Fibroblast of skin of abdomen (primary cell): ENCODE measurements around the gene FIGLA.
"Not testable (repeated sequence)": the region's sequence is repeated elsewhere in the genome, so short reads cannot be mapped to it uniquely, and the experiment has no call there.

Experiments
- DNase-seq: peaks from one replicate; pipeline ENCODE4 v3.0.0-alpha.2; 2013

Gene FIGLA

GRCh38 chr2:70745276-70745825 lies 45.1 kb downstream of the FIGLA start:
- DNase-seq, result no peak

- DNase-seq, result no peak
Measured at GRCh38 chr2:70744397-70744796, 46.0 kb downstream of the FIGLA start.

- no peak for DNase-seq
Measured at GRCh38 chr2:70743677-70744076, 46.8 kb downstream of the FIGLA start.

GRCh38 chr2:70743068-70743467 lies 47.4 kb downstream of the FIGLA start:
- peak; percentile 14 for DNase-seq

GRCh38 chr2:70739492-70739891 lies 51.0 kb downstream of the FIGLA start:
- DNase-seq, result not testable (repeated sequence)

GRCh38 chr2:70738159-70738558 lies 52.3 kb downstream of the FIGLA start:
- peak; percentile 5 for DNase-seq

GRCh38 chr2:70735071-70735470 lies 55.4 kb downstream of the FIGLA start:
- no peak for DNase-seq

- no peak for DNase-seq
Measured at GRCh38 chr2:70733646-70734180, 56.7 kb downstream of the FIGLA start.

- no peak for DNase-seq
Measured at GRCh38 chr2:70732766-70733645, 57.4 kb downstream of the FIGLA start.

- DNase-seq, result no peak
Measured at GRCh38 chr2:70730730-70731129, 59.7 kb downstream of the FIGLA start.

- DNase-seq, result no peak
Measured at GRCh38 chr2:70729647-70730046, 60.8 kb downstream of the FIGLA start.

GRCh38 chr2:70728128-70728527 lies 62.3 kb downstream of the FIGLA start:
- DNase-seq, result peak; percentile 36
